SKM-1 treated with dmso at 0.1 percent for 144 hours (cell line): Measurements from ENCODE around the gene GPR119.
A peak's percentile ranks its signal among the peaks of the same experiment; 100 is the strongest.
"Not testable (repeated sequence)": the region's sequence is repeated elsewhere in the genome, so short reads cannot be mapped to it uniquely, and the experiment has no call there.

Experiments used
- DNase-seq: peaks from one replicate; lab custom pipeline; 2025; ENCODE audit not compliant: unreplicated experiment; lab: John Stamatoyannopoulos, UW

GPR119 gene

GRCh38 chrX:130339408-130340222 lies 45.9 kb downstream of the GPR119 start, which contains the start of gene SLC25A14:
TSS of gene SLC25A14 (plus strand) at chrX:130339919. CDS start at chrX:130340279, 360 bp downstream.
- DNase-seq, result peak; percentile 52

GRCh38 chrX:130338869-130339268 lies 46.6 kb downstream of the GPR119 start:
- not testable (repeated sequence) for DNase-seq

GRCh38 chrX:130336531-130336930 lies 48.9 kb downstream of the GPR119 start:
- DNase-seq, result no peak
